Measurements from ENCODE around the gene SCIN. TPM values are rescaled to one million over a fixed set of nuclear protein-coding genes. Genes with fewer than 3 reads are reported as not detected.

Gene SCIN
- total RNA-seq, 1 experiment from 2014 or later = 5.6 TPM

DNA sequence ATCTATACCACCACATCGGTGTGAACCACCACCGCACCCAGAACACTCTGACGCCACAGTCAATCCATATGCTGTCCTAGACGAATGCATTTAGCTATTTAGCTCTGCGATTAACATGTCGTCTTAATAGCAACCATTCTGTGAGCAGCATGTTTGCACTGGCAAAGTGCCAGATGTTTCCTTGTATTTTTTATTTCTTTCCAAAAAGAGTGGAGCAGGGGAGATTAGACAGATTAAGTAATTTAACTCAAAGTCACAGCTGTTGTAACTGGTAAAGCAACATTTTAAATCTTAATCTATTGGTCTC, 59.9 kb downstream of the SCIN start:
- Histone ChIP-seq H3K4me3 (ENCODE audit: low read depth in 2 of 2, low read length in 2 of 2) (no peak overlapping the region), H3K27me3 (ENCODE audit: control insufficient read depth, insufficient read depth, low read length) (no peaks in the 10 kb centered on the region; the same call in 1 of the 2 replicates), H3K36me3 (ENCODE audit: control insufficient read depth, insufficient read depth, low read length) (no peaks in the 10 kb centered on the region), H3K4me1 (ENCODE audit: control insufficient read depth, insufficient read depth, low read length) (no peaks in the 10 kb centered on the region), H3K9me3 (ENCODE audit: control insufficient read depth, insufficient read depth, low read depth, low read length) (no peaks in the 10 kb centered on the region), H3K27ac (ENCODE audit: low read length) (no peak overlapping the region)
- CTCF ChIA-PET = no interaction called here
- no TSS peak for BruUV-seq (replicated peaks)
- no peak for TF ChIP-seq SIN3A (IDR thresholded peaks at IDR 0.05; ENCODE audit: borderline replicate concordance, insufficient read depth, low read depth, low read length)
- no peak for TF ChIP-seq TCF7L2 (IDR thresholded peaks at IDR 0.05; ENCODE audit: low read depth, low read length)
- TF ChIP-seq, protein P1, sequence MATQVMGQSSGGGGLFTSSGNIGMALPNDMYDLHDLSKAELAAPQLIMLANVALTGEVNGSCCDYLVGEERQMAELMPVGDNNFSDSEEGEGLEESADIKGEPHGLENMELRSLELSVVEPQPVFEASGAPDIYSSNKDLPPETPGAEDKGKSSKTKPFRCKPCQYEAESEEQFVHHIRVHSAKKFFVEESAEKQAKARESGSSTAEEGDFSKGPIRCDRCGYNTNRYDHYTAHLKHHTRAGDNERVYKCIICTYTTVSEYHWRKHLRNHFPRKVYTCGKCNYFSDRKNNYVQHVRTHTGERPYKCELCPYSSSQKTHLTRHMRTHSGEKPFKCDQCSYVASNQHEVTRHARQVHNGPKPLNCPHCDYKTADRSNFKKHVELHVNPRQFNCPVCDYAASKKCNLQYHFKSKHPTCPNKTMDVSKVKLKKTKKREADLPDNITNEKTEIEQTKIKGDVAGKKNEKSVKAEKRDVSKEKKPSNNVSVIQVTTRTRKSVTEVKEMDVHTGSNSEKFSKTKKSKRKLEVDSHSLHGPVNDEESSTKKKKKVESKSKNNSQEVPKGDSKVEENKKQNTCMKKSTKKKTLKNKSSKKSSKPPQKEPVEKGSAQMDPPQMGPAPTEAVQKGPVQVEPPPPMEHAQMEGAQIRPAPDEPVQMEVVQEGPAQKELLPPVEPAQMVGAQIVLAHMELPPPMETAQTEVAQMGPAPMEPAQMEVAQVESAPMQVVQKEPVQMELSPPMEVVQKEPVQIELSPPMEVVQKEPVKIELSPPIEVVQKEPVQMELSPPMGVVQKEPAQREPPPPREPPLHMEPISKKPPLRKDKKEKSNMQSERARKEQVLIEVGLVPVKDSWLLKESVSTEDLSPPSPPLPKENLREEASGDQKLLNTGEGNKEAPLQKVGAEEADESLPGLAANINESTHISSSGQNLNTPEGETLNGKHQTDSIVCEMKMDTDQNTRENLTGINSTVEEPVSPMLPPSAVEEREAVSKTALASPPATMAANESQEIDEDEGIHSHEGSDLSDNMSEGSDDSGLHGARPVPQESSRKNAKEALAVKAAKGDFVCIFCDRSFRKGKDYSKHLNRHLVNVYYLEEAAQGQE (IDR thresholded peaks at IDR 0.05; ENCODE audit: insufficient read depth in 1 of 2, low read depth in 2 of 2, low read length in 1 of 2) = no peak
- TF ChIP-seq POLR2AphosphoS5 (IDR thresholded peaks at IDR 0.05; ENCODE audit: low read depth, low read length) = no peak
- intact Hi-C loops (cut with micrococcal nuclease; ENCODE audit: unreplicated experiment) (no loop called here), in situ Hi-C loops (cut with HindIII; ENCODE audit: low pct_unique_long_range_greater_than_20kb, low sequenced_read_pairs) (no loop called here)
- no peak for ATAC-seq
- DNase-seq (ENCODE audit: low read depth, low spot score) = no peak
- POLR2A ChIA-PET = no interaction called here

DNA sequence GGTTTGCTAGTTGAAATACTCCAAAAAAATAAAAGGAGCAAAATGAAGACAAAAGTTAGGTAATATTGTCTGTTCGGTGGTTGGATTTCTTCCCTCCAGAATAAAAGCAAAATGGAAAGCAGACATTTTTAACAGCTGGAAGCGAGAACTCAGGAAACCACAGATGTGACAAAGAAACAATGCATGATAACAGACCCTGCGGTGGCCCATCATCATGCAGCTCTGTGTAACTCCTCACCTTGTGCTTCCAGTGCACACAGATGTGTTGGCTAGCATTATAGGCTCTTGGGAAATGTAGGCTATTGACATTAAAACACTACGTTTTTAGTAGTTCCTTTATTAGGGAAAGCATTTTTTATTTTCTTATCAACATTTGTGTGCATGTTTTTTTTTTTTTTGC, 63.1 kb downstream of the SCIN start:
- H3K27me3 ChIP-seq (ENCODE audit: control insufficient read depth, insufficient read depth, low read length) = peaks cover 3% of the 10 kb centered on the region; the same call in 1 of the 2 replicates
- no peaks in the 10 kb centered on the region for H3K36me3 ChIP-seq (ENCODE audit: control insufficient read depth, insufficient read depth, low read length)
- no peaks in the 10 kb centered on the region; the same call in 1 of the 2 replicates for H3K4me1 ChIP-seq (ENCODE audit: control insufficient read depth, insufficient read depth, low read length)
- no peak for ATAC-seq
- DNase-seq (ENCODE audit: low read depth, low spot score) = no peak
- H3K27ac ChIP-seq (ENCODE audit: low read length) = no peak overlapping the region
- TF ChIP-seq, protein P1 (IDR thresholded peaks at IDR 0.05; ENCODE audit: insufficient read depth in 1 of 2, low read depth in 2 of 2, low read length in 1 of 2) = no peak
- TF ChIP-seq, protein P2, sequence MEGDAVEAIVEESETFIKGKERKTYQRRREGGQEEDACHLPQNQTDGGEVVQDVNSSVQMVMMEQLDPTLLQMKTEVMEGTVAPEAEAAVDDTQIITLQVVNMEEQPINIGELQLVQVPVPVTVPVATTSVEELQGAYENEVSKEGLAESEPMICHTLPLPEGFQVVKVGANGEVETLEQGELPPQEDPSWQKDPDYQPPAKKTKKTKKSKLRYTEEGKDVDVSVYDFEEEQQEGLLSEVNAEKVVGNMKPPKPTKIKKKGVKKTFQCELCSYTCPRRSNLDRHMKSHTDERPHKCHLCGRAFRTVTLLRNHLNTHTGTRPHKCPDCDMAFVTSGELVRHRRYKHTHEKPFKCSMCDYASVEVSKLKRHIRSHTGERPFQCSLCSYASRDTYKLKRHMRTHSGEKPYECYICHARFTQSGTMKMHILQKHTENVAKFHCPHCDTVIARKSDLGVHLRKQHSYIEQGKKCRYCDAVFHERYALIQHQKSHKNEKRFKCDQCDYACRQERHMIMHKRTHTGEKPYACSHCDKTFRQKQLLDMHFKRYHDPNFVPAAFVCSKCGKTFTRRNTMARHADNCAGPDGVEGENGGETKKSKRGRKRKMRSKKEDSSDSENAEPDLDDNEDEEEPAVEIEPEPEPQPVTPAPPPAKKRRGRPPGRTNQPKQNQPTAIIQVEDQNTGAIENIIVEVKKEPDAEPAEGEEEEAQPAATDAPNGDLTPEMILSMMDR (IDR thresholded peaks at IDR 0.05) = no peak
- TF ChIP-seq POLR2AphosphoS5 (IDR thresholded peaks at IDR 0.05; ENCODE audit: low read depth, low read length) = no peak
- TF ChIP-seq SIN3A (IDR thresholded peaks at IDR 0.05; ENCODE audit: borderline replicate concordance, insufficient read depth, low read depth, low read length) = no peak
- TF ChIP-seq TCF7L2 (IDR thresholded peaks at IDR 0.05; ENCODE audit: low read depth, low read length) = no peak
- no peaks in the 10 kb centered on the region for H3K9me3 ChIP-seq (ENCODE audit: control insufficient read depth, insufficient read depth, low read depth, low read length)
- intact Hi-C loops (cut with micrococcal nuclease; ENCODE audit: unreplicated experiment) = no loop called here
- no peak overlapping the region for H3K4me3 ChIP-seq (ENCODE audit: low read depth in 2 of 2, low read length in 2 of 2)
- in situ Hi-C loops (cut with HindIII; ENCODE audit: low pct_unique_long_range_greater_than_20kb, low sequenced_read_pairs) = no loop called here
- ChIA-PET POLR2A (no interaction called here), CTCF (no interaction called here)
- BruUV-seq (replicated peaks) = no TSS peak

Measured in Panc1 (cell line).